Astrocyte of the cerebellum (primary cell): ENCODE measurements around the gene EFNB3.
A peak's percentile ranks its signal among the peaks of the same experiment; 100 is the strongest.

Experiments
- DNase-seq: peaks from one replicate; pipeline ENCODE4 v3.0.0-alpha.2; 2011; ENCODE audit warnings: low read depth
- H3K4me3 ChIP-seq: 2 replicates; pipeline ENCODE4 v1.5.1; 2011; ENCODE audit warnings: mild to moderate bottlenecking, low read depth, low read length, moderate library complexity
- CTCF ChIP-seq: IDR thresholded peaks from 2 replicates; pipeline ENCODE4 v1.5.1; 2012; ENCODE audit warnings: low read length, low read depth, moderate library complexity, mild to moderate bottlenecking; ENCODE audit errors: missing control alignments
- in situ Hi-C: cut with HindIII; loops from 2 replicates; pipeline ENCODE4 v1.10.0; 2017; ENCODE audit warnings: low sequenced_read_pairs

The EFNB3 gene

GRCh38 chr17:7714721-7715594 is 10.0 kb downstream of the EFNB3 start:
- in situ Hi-C loops: no loop called here
- DNase-seq: no peak
- no peak for TF ChIP-seq CTCF
- no peak overlapping the region for H3K4me3 ChIP-seq

- no peak for TF ChIP-seq CTCF
- in situ Hi-C loops: no loop called here
- DNase-seq: no peak
- H3K4me3 ChIP-seq: peak overlapping the region; percentile 52
These were observed 11.2 kb downstream of the EFNB3 start for GRCh38 chr17:7715936-7716886.

GRCh38 chr17:7716901-7717755 is 12.1 kb downstream of the EFNB3 start, which contains the start of gene DNAH2:
DNAH2 (plus strand) TSS chr17:7717744; CDS start chr17:7719735, 1,991 bp downstream.
- peak within 1 kb of the TSS; percentile 52 for H3K4me3 ChIP-seq
- in situ Hi-C loops: no loop called here
- peak; percentile 49 for TF ChIP-seq CTCF
- peak; percentile 85 for DNase-seq

- DNase-seq: no peak
- in situ Hi-C loops: no loop called here
- TF ChIP-seq CTCF: no peak
- peak overlapping the region; percentile 52 for H3K4me3 ChIP-seq
These were observed 12.9 kb downstream of the EFNB3 start for GRCh38 chr17:7717756-7718350.

- in situ Hi-C loops: no loop called here
- DNase-seq: no peak
- no peak overlapping the region for H3K4me3 ChIP-seq
- no peak for TF ChIP-seq CTCF
These were observed 14.7 kb downstream of the EFNB3 start for GRCh38 chr17:7719661-7720060.
